H9 (cell line): ENCODE results near the gene UNC5A. TPM values are rescaled to one million over a fixed set of nuclear protein-coding genes. Genes with fewer than 3 reads are reported as not detected.

ENCODE experiments used
- DNase-seq: peaks from one replicate; pipeline ENCODE4 v3.0.0-alpha.2; 2017
- H2AFZ ChIP-seq: one replicate; pipeline ENCODE4 v1.6.1; 2013; ENCODE audit warnings: mild to moderate bottlenecking, low read length, control low read depth, moderate library complexity
- H2AK5ac ChIP-seq: 2 replicates; pipeline ENCODE4 v1.6.1; 2013; ENCODE audit warnings: low read length, control low read depth, mixed read lengths; ENCODE audit not compliant: insufficient read length
- H2BK120ac ChIP-seq: one replicate; pipeline ENCODE4 v1.6.1; 2013; ENCODE audit warnings: low read depth, mild to moderate bottlenecking, low read length, control low read depth, inconsistent platforms; ENCODE audit not compliant: poor library complexity, severe bottlenecking
- H2BK12ac ChIP-seq: 2 replicates; pipeline ENCODE4 v1.6.1; 2013; ENCODE audit warnings: low read length, control low read depth, mixed read lengths, low read depth; ENCODE audit not compliant: insufficient read length
- H2BK15ac ChIP-seq: 2 replicates; pipeline ENCODE4 v1.6.1; 2013; ENCODE audit warnings: low read depth, low read length, control low read depth
- H2BK20ac ChIP-seq: one replicate; pipeline ENCODE4 v1.6.1; 2013; ENCODE audit warnings: low read depth, mild to moderate bottlenecking, low read length, control low read depth, inconsistent platforms; ENCODE audit not compliant: poor library complexity, severe bottlenecking
- H2BK5ac ChIP-seq: 2 replicates; pipeline ENCODE4 v1.6.1; 2013; ENCODE audit warnings: low read length, control low read depth, mixed read lengths; ENCODE audit not compliant: insufficient read length
- H3K14ac ChIP-seq: 2 replicates; pipeline ENCODE4 v1.6.1; 2013; ENCODE audit warnings: low read length, control low read depth; ENCODE audit not compliant: insufficient read depth
- H3K18ac ChIP-seq: 2 replicates; pipeline ENCODE4 v1.6.1; 2013; ENCODE audit warnings: low read depth, mild to moderate bottlenecking, mixed read lengths, low read length, control low read depth; ENCODE audit not compliant: insufficient read length
- H3K23ac ChIP-seq: 2 replicates; pipeline ENCODE4 v1.6.1; 2013; ENCODE audit warnings: low read length, control low read depth, mixed read lengths, low read depth; ENCODE audit not compliant: insufficient read length
- H3K23me2 ChIP-seq: 2 replicates; pipeline ENCODE4 v1.6.1; 2013; ENCODE audit warnings: low read depth, mild to moderate bottlenecking, mixed read lengths, low read length, control low read depth; ENCODE audit not compliant: insufficient read length, poor library complexity, severe bottlenecking
- H3K27ac ChIP-seq: 2 replicates; pipeline ENCODE4 v1.5.1; 2013; ENCODE audit warnings: low read length, control low read depth, mixed read lengths, low read depth; ENCODE audit not compliant: insufficient read length
- H3K27me3 ChIP-seq: 2 replicates; pipeline ENCODE4 v1.6.1; 2013; ENCODE audit warnings: low read length, control low read depth, inconsistent platforms; ENCODE audit not compliant: insufficient read depth
- H3K4ac ChIP-seq: 2 replicates; pipeline ENCODE4 v1.6.1; 2013; ENCODE audit warnings: low read depth, mild to moderate bottlenecking, control low read depth, inconsistent platforms, low read length, moderate library complexity
- H3K4me1 ChIP-seq: 2 replicates; pipeline ENCODE4 v1.6.1; 2013; ENCODE audit warnings: low read length, control low read depth, inconsistent platforms; ENCODE audit not compliant: insufficient read depth
- H3K4me2 ChIP-seq: 2 replicates; pipeline ENCODE4 v1.6.1; 2013; ENCODE audit warnings: low read length, control low read depth, mixed read lengths; ENCODE audit not compliant: insufficient read length, insufficient read depth
- H3K56ac ChIP-seq: 2 replicates; pipeline ENCODE4 v1.6.1; 2013; ENCODE audit warnings: low read depth, mild to moderate bottlenecking, mixed read lengths, low read length, control low read depth; ENCODE audit not compliant: insufficient read length
- H3K79me1 ChIP-seq: 2 replicates; pipeline ENCODE4 v1.6.1; 2013; ENCODE audit warnings: low read depth, mild to moderate bottlenecking, moderate library complexity, low read length, control low read depth, inconsistent platforms; ENCODE audit not compliant: insufficient read depth, poor library complexity, severe bottlenecking
- H3K79me2 ChIP-seq: 2 replicates; pipeline ENCODE4 v1.6.1; 2013; ENCODE audit warnings: low read length, control low read depth, inconsistent platforms; ENCODE audit not compliant: insufficient read depth
- H3K9ac ChIP-seq: 2 replicates; pipeline ENCODE4 v1.6.1; 2013; ENCODE audit warnings: low read length, control low read depth, mixed read lengths; ENCODE audit not compliant: insufficient read length; ENCODE audit errors: extremely low read depth
- H3K9me3 ChIP-seq: one replicate; pipeline ENCODE4 v1.6.1; 2013; ENCODE audit warnings: low read depth, low read length, inconsistent platforms; ENCODE audit not compliant: control insufficient read depth
- H3T11ph ChIP-seq: one replicate; pipeline ENCODE4 v1.6.1; 2013; ENCODE audit warnings: mild to moderate bottlenecking, low read length, control low read depth, inconsistent platforms
- H4K20me1 ChIP-seq: one replicate; pipeline ENCODE4 v1.6.1; 2013; ENCODE audit not compliant: control insufficient read depth, insufficient read length, insufficient read depth
- H4K5ac ChIP-seq: 2 replicates; pipeline ENCODE4 v1.6.1; 2013; ENCODE audit warnings: low read depth, mild to moderate bottlenecking, mixed read lengths, low read length, control low read depth; ENCODE audit not compliant: insufficient read length
- H4K8ac ChIP-seq: replicated peaks from 2 replicates; pipeline ENCODE4 v1.6.1; 2013; ENCODE audit warnings: low read length, control low read depth, mixed read lengths, low read depth; ENCODE audit not compliant: insufficient read length
- H4K91ac ChIP-seq: 2 replicates; pipeline ENCODE4 v1.6.1; 2013; ENCODE audit warnings: low read depth, mild to moderate bottlenecking, moderate library complexity, mixed read lengths, low read length, control low read depth; ENCODE audit not compliant: insufficient read length
- H3K27ac Mint-ChIP-seq, 3 experiments: 2 replicates in 2 of 3; 3 replicates in 1 of 3; pipeline ENCODE4 v1.8.0; 2020 to 2021; ENCODE audit warnings: mixed read lengths in 3 of 3, mild to moderate bottlenecking in 1 of 3, moderate library complexity in 1 of 3
- H3K27me3 Mint-ChIP-seq: 2 replicates; pipeline ENCODE4 v1.8.0; 2021; ENCODE audit warnings: low read depth, mild to moderate bottlenecking, moderate library complexity, mixed read lengths
- H3K36me3 Mint-ChIP-seq, 3 experiments: 2 replicates in 2 of 3; 3 replicates in 1 of 3; pipeline ENCODE4 v1.8.0; 2020 to 2021; ENCODE audit warnings: low read depth in 3 of 3, mixed read lengths in 3 of 3; ENCODE audit not compliant: insufficient read depth in 1 of 3
- H3K4me1 Mint-ChIP-seq, 2 experiments: 2 replicates each; pipeline ENCODE4 v1.8.0; 2020; ENCODE audit warnings: mixed read lengths in 2 of 2
- H3K4me3 Mint-ChIP-seq, 2 experiments: 2 replicates in 1 of 2; 3 replicates in 1 of 2; pipeline ENCODE4 v1.8.0; 2020 to 2021; ENCODE audit warnings: mild to moderate bottlenecking in 2 of 2, mixed read lengths in 2 of 2, moderate library complexity in 1 of 2
- H3K9me3 Mint-ChIP-seq, 2 experiments: 2 replicates in 1 of 2; 3 replicates in 1 of 2; pipeline ENCODE4 v1.8.0; 2020; ENCODE audit warnings: mild to moderate bottlenecking in 2 of 2, mixed read lengths in 2 of 2, moderate library complexity in 1 of 2
- CTCF ChIP-seq: fragments of 200-600 bp; sonication (generic); conservative IDR thresholded peaks from 3 replicates; pipeline ENCODE4 v1.8.0; 2021; ENCODE audit warnings: antibody characterized with exemption, mild to moderate bottlenecking
- WGBS: extraction: QIAGEN DNeasy Blood & Tissue Kit; methylation state at CpG from one replicate; pipeline ENCODE4 v1.1.7; 2013; ENCODE audit warnings: missing lambda C conversion rate, low lambda C conversion rate, mixed read lengths; ENCODE audit not compliant: insufficient read length; ENCODE audit errors: extremely low coverage; 5-methylcytosine and 5-hydroxymethylcytosine counted together
- total RNA-seq: library from RNA; stranded (reverse); gene quantifications from 2 replicates; pipeline ENCODE4 v1.2.1, GENCODE V29; 2021

UNC5A gene
- total RNA-seq, 1 experiment from 2014 or later, result 4.4 TPM

- Mint-ChIP-seq H3K27me3 (peaks cover 3% of the 10 kb centered on the region), H3K36me3 (no peaks in the 10 kb centered on the region; a peak in 1 of 7 replicates), H3K9me3 (no peaks in the 10 kb centered on the region), H3K4me1 (peaks cover 2 to 15% of the 10 kb centered on the region in 2 experiments; a peak in 3 of 4 replicates), H3K27ac (peak overlapping the region in 2 of 3 experiments; percentile 84 to 91; a peak in 4 of 7 replicates), H3K4me3 (no peak overlapping the region)
- H2AFZ ChIP-seq, result no peak overlapping the region
- no peak overlapping the region for H2BK5ac ChIP-seq
- H3K4me1 ChIP-seq, result no peaks in the 10 kb centered on the region
- H2BK120ac ChIP-seq, result no peak overlapping the region
- no peaks in the 10 kb centered on the region for H3K79me2 ChIP-seq
- no peak overlapping the region for H3K56ac ChIP-seq
- no peak overlapping the region for H2AK5ac ChIP-seq
- H4K8ac ChIP-seq, result no peak overlapping the region
- H2BK12ac ChIP-seq, result no peak overlapping the region
- no peak overlapping the region for H2BK20ac ChIP-seq
- no peak overlapping the region for H3K23ac ChIP-seq
- H4K5ac ChIP-seq, result no peak overlapping the region
- H4K91ac ChIP-seq, result no peak overlapping the region
- H3K27ac ChIP-seq, result no peak overlapping the region
- no peak overlapping the region for H3K4ac ChIP-seq
- no peaks in the 10 kb centered on the region for H3K23me2 ChIP-seq
- H3K27me3 ChIP-seq, result no peaks in the 10 kb centered on the region
- no peak overlapping the region for H2BK15ac ChIP-seq
- WGBS, result no CpG with 5 or more reads among the region's 23 CpGs
- no peaks in the 10 kb centered on the region for H4K20me1 ChIP-seq
- no peak overlapping the region for H3T11ph ChIP-seq
- no peak overlapping the region for H3K9ac ChIP-seq
- DNase-seq, result no peak
- H3K14ac ChIP-seq, result no peak overlapping the region
- H3K4me2 ChIP-seq, result no peak overlapping the region
- no peaks in the 10 kb centered on the region for H3K9me3 ChIP-seq
- TF ChIP-seq CTCF, result no peak
- H3K18ac ChIP-seq, result no peak overlapping the region
- no peaks in the 10 kb centered on the region for H3K79me1 ChIP-seq
Observed at GRCh38 chr5:176878906-176879662, 68.7 kb downstream of the UNC5A start.
